C4-2B (cell line): ENCODE measurements around the gene UTP20.

Source experiments
- CTCF ChIP-seq: fragments of 450-650 bp; conservative IDR thresholded peaks from 2 replicates; pipeline ENCODE4 v1.5.1; 2017; ENCODE audit warnings: mild to moderate bottlenecking
- ZFX ChIP-seq: fragments of 450-650 bp; IDR thresholded peaks from 2 replicates; pipeline ENCODE4 v1.6.1; 2017

- TF ChIP-seq CTCF = no peak
- no peak for TF ChIP-seq ZFX
Measured at GRCh38 chr12:101361455-101361854, 81.5 kb downstream of the UTP20 start.
